ENCODE measurements around the gene CDH4.

Gene CDH4

DNA sequence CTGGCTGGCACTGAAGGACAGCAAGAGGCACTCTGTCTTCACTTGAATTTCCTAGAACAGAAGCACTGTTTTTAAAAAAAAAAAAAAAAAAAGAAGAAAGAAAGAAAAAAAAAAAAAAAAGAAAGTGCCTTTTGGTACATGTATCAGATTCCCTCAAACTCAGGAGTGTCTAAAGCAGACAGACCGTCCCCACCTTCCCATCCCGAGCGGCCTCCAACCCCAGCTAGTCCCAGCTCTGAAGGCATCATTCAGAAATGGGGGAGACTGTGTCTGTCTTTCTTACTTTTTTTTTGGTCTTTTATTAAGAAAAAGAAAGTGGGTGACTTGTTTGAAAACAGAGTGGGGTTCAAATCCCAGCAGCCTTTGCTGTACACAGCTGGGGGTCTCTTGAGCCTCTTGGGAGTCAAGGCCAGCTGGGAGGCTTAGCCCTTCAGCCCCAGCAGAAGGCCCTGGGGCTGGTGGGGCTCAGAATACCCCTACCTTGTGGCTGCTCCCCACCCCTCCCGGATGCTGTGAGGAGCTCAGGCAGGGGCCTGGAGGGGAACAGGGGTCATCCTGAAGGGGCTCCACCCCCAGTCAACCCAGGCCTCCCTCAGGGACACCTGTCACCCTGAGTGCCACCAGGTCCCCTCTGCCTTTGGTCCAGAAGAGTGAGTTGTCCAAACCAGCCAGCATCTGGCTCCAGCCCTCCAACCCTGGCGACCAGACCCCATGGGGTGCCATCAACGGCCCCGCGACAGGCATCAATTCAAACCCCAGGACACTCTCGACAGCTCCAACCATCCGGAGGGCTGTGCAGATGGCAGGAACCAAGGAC lies 685.3 kb downstream of the CDH4 start:
- H3K27ac ChIP-seq = no peak overlapping the region
- TF ChIP-seq CTCF (IDR thresholded peaks at IDR 0.05) (no peak), ZFX (IDR thresholded peaks at IDR 0.05; ENCODE audit: borderline replicate concordance) (no peak)

- no peak overlapping the region for H3K27ac ChIP-seq
- TF ChIP-seq CTCF (IDR thresholded peaks at IDR 0.05) = no peak
- TF ChIP-seq ZFX (IDR thresholded peaks at IDR 0.05; ENCODE audit: borderline replicate concordance) = no peak
Measured at GRCh38 chr20:61937963-61938838, 686.1 kb downstream of the CDH4 start.

- no peak overlapping the region for H3K27ac ChIP-seq
- TF ChIP-seq ZFX (IDR thresholded peaks at IDR 0.05; ENCODE audit: borderline replicate concordance) (no peak), CTCF (IDR thresholded peaks at IDR 0.05) (no peak)
Measured at GRCh38 chr20:61938839-61939690, 687.0 kb downstream of the CDH4 start.

GRCh38 chr20:61939691-61940360 lies 687.8 kb downstream of the CDH4 start:
- TF ChIP-seq CTCF (IDR thresholded peaks at IDR 0.05) (no peak), ZFX (IDR thresholded peaks at IDR 0.05; ENCODE audit: borderline replicate concordance) (no peak)

DNA sequence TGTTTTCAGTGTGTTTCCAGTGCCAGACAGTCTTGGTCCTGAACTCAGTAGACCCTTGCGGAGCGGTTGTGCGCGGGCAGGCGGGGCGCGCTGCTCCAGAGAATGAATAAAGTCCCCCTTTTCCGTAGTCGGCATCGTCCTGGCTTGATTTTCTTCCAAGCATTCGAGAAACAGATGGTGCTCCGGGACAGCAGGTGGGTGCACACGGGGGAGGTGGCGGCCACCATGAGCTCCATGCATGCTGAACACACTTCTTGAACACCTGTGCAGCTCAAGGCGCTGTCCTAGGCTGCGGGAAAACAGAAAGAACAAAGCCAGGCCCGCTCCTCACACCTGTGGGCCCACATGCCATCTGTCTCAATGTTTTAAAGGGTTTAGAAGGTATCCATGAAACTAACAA lies 688.4 kb downstream of the CDH4 start:
- TF ChIP-seq ZFX (IDR thresholded peaks at IDR 0.05; ENCODE audit: borderline replicate concordance) = no peak
- no peak for TF ChIP-seq CTCF (IDR thresholded peaks at IDR 0.05)
- no peak overlapping the region for H3K27ac ChIP-seq

More at GRCh38 chr20:61939691-61940360, 687.8 kb downstream of the CDH4 start:
- H3K27ac ChIP-seq = no peak overlapping the region

- no peak overlapping the region for H3K27ac ChIP-seq
- no peak for TF ChIP-seq ZFX (IDR thresholded peaks at IDR 0.05; ENCODE audit: borderline replicate concordance)
- no peak for TF ChIP-seq CTCF (IDR thresholded peaks at IDR 0.05)
Measured at GRCh38 chr20:61940976-61941720, 689.1 kb downstream of the CDH4 start.
